ENCODE results near the gene TTC7B. TPM values are rescaled to one million over a fixed set of nuclear protein-coding genes. Genes with fewer than 3 reads are reported as not detected.
"Not testable (repeated sequence)": the region's sequence is repeated elsewhere in the genome, so short reads cannot be mapped to it uniquely, and the experiment has no call there.

TTC7B gene
- total RNA-seq, 1 experiment from 2014 or later, result 15.2 TPM

DNA sequence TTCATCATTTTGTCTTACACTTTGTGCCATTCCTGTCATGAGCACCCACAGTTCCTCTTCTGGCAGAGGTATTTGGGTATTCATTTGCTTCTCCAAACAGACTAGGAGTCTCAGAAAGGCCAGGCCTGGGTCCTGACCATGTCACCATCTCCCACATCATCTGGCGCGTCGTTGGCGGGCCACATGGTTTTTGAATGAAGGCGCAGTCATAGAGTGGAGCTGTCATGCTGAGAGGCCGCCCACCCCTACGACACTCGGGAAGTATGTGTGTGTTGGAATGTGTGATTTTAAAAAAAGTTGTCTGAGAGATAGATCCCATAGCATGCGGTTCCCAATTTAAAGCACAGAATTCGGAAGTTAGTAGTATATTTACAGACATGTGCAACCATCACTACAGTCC is 15.6 kb upstream of the TTC7B start:
- DNase-seq (ENCODE audit: low spot score), result no peak

DNA sequence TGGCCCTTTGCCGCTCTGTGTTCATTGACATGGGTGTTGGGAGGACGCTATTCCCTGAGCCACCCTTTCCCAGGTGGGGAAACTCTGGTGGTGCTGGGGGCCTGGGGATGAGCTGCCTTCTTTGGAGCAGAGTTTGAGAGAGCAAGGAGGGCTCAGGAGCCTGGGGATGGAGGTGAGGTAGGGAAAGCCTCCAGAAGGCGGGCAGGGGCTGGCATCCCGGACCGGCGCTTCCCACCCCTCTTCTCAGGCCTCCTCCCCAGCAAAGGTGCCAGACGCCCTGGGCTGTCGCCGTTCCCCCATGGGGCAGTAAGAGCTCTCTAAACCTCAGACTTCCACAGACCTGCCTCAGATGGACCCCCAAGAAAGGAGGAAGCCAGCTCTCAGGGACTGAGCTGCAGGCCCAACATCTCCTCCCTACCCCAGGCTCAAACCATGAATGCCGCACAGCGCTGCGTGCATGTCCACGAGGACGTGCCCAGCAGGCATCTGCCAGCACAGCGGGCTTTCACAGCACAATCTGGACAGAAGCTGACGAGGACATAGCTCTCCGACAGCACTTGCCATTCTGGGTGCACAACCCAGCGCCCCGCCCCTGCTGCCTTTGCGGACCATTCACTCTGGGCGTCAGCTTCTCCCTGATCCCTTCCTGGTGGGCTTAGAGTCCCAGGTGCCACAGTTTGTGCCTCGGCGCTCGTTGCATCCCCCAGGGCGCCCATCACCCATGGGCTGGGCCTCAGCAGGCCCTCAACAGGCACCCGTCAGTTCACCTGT is 14.9 kb upstream of the TTC7B start:
- DNase-seq (ENCODE audit: low spot score), result no peak

DNA sequence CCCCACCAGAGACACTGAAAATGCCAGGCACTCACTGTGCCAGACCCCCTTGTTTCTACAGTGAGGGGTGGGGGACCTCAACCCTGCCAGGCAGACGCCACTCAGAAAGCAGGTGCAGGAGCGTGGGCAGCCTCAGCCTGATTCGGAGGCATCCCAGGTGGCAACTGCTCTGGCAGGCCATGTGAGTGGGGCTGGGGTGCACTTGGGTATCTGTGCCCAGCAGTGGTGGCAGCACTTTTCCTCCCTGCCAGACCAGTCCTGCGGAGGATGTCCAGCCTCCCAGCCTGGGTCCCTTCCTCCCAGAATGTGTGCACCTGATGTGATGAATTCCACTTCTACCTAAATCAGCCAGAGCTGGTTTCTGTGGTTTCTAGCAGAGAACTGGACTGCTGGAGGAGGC is 13.4 kb upstream of the TTC7B start:
- DNase-seq (ENCODE audit: low spot score), result no peak

DNA sequence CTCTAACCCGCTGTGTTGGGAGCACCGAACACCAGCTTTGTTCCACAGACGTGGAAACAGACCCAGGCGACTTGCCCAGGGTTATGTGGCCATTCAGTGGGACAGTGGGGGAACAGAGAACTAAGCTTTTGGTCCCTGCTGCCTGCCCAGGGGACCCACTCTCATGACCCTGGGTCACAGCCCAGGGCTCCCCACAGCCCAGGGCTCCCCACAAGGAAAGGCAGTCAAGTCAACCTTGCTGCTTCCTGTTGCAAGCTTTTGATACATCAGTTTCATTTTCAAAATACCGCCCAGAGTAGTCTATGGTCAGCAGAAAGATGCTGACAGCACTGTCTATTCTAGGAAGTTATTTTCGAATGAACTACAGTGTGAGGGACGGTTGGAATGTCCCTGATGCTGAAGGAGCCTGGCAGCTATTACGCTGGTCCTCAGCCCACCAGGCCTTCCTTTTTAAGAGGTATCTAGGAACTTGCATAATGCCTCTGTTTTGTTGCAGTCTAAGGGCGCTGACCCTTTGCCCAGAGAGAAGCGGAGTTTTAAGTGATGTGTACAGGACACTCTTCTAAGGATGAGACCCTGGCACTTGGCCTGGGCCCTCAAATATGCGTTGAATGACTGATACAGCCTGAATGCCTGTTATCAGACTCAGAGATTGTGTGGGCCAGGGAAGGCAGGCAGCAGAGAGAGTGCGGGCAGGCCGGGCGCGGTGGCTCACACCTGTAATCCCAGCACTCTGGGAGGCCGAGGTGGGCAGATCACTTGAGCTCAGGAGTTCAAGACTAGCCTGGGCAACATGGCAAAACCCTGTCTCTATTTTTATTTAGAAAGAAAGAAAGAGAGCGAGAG is 12.6 kb upstream of the TTC7B start:
- no peak for DNase-seq (ENCODE audit: low spot score)

DNA sequence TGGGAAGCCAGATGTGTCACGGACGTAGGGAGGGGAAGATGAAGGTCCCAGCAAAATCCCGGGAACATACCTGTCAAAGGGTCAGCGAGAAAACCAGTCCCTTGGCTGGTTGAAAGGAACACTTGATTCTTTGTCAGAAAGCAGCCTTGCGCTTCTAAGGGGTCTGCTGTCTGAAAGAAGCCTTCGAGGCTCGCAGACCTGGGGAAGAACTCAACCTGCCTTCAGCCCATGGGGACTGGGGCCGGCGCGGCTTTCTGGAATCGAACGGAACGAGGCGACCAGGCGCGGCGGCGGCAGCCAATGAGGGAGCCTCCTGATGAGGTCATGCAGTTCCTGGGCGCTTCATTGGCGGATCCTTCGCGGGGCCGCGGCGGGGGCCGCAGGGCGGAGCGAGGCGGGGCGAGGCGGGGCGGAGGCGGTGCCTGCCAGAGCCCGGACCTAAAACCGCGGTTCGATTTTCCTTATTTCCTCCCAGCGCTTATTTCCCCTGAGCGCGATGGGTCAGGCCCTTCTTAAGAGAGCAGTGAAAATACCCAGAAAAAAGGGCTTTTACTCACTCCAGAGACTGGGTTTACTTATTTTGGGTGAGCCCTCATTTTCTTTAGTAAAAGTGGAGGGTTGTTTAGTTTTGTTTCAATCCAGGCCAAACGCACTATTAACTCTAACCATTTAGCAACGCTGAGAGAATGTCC is 11.8 kb upstream of the TTC7B start:
- peak; percentile 82 for DNase-seq (ENCODE audit: low spot score)

DNA sequence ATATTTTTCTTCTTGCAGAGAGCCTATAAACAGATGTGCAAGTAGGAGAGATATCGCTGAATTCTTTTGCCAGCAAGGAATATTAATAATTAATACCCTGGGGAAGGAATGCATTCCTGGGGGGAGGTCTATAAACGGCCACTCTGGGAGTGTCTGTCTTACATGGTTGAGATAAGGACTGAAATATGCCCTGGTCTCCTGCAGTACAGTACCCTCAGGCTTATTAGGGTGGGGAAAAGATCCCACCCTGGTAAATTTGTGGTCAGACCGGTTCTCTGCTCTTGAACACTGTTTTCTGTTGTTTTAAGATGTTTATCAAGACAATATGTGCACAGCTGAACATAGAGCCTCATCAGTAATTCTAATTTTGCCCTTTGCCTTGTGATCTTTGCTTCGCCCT is 7.3 kb upstream of the TTC7B start:
- not testable (repeated sequence) for DNase-seq (ENCODE audit: low spot score)

DNA sequence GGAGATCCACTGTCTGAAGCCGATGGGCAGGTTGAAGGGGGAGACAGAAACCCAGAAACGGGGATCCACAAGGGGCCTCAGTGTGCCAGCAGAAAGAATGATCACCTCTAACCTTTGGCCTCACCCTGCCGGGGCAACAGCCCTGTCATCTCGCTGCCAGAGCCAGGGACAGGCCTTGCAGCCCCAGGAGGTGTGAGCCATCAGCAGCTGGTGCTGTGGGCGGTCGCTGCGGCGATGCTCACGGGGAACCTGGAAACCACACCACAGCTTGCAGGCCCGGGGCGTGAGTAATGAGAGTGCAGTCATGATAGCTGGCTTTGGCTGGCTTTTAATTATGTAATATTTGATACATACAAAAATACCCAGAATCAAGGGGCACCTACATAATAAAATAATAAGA is 4.7 kb upstream of the TTC7B start:
- DNase-seq (ENCODE audit: low spot score), result peak; percentile 79

DNA sequence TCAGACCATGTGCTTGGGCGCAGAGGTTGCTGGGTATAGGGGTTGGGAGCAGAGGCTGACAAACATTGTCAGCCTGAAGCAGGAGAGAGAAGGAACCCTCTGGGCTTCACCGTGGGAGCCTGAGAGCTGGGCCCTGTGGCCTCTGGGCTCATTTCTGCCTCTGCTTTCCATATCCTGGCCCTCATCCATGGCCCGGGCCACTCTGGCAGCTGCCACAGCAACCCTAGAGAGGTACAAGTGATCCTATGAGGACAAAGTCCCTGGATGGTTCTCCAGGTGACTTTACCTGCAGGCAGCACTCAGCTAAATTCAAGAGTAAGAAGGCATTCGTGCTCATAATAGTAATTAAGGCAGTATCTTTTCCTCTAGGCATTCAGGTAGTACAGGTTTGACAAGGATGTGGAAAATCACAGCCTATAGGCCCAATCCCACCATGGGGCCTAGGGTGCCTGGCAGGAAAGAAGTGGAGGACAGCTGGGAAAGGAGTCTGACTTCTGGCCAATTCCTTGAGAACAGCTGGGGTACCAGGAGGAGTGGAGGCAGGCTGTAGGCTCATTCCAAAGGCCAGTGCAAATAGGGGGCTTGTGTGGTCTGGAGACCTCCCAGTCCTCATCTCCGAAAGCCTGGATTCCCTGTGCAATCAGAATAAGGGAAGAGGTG is 3.6 kb upstream of the TTC7B start:
- no peak for DNase-seq (ENCODE audit: low spot score)

DNA sequence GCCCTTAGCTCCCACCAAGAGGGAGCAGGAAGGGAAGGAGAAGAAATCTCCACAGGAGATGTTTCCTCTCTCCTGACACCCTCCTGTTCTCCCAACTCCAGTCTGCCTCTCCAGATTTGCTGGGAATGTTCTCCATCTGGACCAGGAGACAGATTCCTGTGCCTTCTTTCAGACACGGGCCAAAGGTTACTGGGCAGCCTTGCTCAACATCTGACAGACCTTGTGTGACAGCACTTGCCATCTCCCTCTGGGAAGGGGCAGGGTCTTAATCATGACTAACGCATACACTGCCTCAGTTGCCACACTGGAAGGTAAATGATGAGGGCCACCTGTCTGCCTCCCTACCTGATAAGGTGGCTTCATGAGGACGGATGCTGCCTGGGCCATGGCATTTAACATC is 2.5 kb upstream of the TTC7B start:
- no peak for DNase-seq (ENCODE audit: low spot score)

DNA sequence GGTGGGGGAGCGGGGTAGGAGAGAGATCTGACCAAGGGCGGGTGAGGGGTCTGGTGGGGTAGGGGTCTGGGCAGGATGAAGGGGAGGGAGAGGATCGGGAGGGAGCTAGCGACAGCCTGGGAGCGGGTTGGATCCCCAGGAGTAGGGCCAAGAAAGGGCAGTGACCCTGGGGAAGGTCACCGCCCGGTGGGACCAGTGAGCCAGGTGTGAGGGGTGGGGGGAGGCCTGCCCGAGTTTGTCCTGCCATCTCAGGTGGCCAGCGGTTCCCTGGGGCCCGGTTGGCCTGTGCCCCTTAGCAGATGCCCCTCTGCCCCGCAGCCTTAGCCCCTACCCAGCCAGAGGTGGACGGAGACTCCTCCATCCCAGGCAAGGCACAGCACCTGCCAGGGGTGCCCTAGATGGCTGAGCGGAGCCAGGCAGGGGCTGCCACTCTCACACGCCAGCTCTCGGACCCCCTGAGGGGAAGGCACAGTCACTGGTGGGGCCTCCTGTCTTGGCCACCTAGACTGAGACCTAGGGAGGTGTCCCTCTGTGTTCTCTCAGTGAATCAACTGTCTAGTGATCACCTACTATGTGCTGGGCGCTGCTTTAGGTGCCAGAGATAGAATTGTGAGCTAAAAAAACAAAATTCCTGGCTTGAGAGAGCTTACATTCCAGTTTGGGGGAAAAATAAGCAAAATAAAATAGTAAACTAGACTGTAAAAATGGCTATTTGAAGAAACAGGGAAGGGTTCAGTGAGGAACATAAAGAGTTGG is 629 bp upstream of the TTC7B start:
- DNase-seq (ENCODE audit: low spot score), result no peak

DNA sequence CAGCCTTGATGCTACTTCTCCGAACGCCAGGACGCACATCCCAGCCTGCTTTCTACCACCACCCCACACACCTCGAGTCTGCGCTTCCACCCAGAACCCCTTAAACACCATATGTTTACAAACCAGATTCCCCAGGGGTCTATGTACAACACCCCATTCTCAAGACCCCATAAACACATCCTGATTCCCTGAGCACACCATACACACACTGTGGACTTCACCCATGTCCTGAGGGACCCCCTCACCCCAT is 733 bp downstream of the TTC7B start:
- DNase-seq (ENCODE audit: low spot score), result no peak

DNA sequence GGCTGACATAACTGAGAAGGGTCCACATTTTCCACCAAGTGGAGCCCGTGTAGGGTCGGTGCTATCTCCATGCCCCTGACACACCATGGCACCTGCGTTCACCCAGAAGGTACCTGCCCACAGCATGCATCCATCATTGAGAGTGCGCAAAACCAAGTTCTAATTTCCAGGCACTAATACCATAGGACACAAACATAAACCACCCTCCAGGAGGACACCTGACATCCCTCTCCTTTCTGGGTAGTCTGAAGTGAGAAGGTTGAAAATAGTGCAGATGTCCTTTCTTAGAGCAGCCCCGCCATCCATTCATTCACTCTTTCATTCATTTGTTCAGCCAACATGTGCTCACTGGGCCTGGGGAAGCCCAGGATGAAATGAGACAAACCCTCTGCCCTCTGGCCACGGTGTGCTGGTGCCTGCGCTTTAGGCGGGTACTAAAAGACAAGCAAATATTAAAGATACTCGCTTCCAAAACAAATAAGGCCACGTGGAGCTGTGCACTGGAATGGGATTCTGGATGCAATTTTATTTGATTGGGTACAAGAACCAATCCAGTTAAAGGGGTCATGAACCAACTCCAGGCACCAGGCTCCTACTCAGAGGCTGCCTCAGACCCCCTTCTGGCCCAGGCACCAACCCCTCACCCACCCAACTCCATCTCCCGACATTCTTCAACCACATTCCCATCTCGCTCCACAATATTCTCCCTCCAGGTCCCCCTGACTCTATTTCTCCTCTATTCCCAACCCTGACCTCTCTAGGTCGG is 1.2 kb downstream of the TTC7B start:
- DNase-seq (ENCODE audit: low spot score), result no peak

DNA sequence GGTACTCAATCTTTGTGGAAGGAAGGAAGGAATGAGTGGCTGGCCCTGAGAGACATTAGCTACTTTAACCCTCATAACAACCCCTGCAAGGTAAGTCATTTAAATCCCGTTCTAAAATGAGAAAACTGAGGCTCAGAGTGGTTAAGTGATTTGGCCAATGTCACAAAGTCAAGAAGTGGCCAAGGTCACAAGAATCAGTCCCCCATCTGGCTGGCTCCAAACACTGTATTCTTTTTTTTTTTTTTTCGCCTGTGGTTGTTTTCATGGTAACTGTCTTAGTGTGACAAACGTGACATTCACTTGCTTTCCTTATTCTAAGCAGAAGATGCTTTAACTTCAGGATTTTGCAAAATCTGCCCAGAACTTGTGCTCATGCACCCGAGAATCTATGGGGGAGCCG is 2.8 kb downstream of the TTC7B start:
- DNase-seq (ENCODE audit: low spot score), result no peak

DNA sequence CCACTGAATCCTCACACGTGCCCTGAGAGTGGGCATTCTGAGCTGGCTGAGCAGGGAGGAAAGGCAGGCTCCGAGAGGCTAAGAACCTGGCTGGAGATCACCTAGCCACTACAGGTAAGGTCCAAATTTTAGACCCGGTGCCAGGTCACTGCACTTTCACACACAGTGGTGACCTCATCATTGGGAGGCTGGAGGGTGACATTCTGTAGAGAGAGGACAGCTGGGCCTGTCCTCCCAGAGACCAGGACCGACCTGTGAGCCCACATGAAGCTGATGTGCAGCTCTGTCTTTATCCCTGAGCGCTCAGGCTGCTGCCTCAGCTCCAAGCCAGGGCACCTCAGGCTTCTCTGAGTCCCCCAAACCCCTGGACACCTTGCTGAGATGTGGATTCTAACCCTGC is 4.1 kb downstream of the TTC7B start:
- DNase-seq (ENCODE audit: low spot score), result no peak

DNA sequence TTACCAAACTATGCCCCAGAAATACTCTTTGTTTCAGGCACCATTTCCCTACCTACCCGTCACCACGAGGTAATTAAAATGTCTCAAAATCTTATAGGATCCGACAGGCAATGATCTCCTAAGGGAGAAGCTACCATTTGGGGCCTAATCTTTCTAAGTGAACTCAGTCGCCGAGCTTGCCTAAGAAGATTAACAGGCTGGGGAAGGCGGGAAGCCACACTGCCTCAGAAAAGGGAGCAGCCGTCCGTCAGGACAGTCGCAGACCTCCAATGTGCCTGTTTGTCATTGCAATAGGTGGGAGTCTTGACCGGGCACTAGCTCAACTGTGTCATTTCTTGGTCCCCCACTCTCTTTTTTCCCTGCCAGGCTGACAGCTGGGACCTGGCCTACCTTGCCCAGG is 4.6 kb downstream of the TTC7B start:
- no peak for DNase-seq (ENCODE audit: low spot score)

DNA sequence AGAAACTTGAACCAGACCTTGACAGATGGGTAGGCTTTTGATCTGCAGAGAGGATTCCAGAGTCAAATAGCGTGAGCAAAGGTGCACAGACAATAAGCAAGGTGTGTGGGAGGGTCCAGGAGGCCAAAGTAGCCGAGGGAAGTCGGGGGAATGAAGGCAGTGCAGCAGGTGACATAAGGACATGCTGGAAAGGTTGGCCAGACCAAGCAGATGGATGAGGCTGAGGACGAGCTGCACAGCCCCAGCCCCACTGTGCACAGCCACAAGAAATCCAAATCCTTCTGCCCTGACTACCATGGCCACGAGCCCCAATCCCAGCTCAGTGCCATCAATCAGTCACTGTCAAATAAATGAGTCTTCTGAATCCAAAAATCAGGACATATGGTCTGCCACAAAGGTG is 5.4 kb downstream of the TTC7B start:
- no peak for DNase-seq (ENCODE audit: low spot score)

DNA sequence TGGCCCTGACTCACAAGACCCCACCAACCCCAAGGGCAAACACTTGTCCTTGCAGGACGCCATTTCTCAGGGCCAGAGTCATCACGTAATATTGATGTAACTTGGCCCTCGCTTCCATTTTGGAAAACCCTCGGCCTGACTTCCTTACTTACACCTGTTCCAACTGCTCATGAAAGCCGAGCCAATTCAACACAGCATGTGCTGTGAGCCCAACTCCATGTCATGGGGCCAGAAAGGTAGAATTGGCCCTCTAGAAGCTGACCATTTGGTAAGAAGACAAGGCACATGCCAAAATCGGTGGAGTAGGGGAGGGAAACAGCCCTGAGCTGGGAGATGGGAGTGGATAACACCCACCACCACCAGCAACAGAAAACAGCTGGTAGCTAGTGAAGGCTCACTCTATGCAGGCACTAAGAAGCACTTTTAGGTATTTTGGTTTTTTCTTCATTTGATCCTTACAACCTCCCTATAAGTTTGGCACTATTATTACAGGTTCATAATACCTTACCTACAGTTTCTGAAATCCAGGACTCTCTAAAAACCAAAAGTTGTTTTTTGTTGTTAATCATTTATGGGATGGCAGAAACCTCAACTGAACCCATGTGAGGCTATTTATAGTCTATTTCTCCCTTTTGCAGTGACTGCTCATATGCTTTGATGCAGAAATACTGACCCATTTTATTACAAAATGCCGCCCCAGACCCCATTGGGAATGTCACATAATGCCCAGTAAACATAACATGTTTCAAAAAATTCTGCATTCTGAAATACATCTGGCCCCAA is 6.5 kb downstream of the TTC7B start:
- no peak for DNase-seq (ENCODE audit: low spot score)

DNA sequence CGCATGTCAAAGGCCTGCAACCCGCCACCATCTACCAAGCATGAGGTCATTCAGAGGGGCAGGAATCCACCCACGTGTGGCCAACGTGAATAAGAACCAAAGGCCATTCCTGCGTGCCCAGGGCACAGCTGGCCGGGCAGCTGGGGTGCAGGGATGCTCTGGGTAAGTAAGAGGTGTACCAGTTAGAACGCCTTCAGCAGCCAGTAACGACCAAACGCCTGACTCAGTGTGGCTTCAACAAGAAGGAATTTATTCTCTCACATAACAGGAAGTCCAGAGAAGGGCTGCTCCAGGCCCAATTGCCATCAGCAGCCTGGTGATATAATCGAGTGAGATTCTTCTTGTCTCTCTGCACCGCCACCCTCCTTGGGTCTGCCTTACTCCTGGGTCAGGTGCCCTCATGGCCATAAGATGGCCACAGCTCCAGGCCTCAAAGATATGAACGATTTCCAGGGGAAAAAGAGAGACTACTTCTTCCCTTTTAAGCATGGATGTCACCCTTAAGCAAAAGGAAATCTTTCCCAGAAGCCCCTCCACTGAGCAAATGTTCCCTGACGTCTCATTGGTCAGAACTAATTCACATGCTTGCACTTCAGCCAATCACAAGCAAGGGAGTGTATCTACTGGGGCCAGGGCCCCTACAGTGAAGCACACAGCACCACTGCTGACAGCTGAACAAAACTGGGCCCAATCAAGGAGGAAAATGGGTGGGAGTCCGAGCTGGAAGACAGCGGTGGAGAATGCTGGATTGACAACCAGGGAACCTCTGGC is 7.3 kb downstream of the TTC7B start:
- no peak for DNase-seq (ENCODE audit: low spot score)

DNA sequence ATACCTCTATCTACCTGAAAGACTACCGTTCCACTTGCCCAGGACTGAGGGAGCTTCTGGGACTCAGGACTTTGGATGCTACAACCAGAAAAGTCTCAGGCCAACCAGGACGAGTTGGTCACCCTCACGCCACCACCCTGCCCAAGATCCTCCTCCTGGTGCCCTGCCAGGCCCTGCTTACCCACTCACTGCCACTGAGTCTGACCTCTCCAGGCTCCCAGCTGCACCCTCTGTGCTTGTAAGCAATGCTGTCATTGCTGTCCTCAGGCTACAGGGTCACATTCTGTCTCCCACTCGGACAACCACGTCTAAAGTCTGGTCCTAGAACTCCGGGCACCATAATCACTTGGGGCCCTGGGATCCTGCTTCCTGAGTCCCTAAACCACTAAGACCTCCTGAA is 9.2 kb downstream of the TTC7B start:
- DNase-seq (ENCODE audit: low spot score), result no peak
